Measurements from ENCODE around the gene TIMD4. TPM values are rescaled to one million over a fixed set of nuclear protein-coding genes. Genes with fewer than 3 reads are reported as not detected.
"Not testable (repeated sequence)": the region's sequence is repeated elsewhere in the genome, so short reads cannot be mapped to it uniquely, and the experiment has no call there.

The TIMD4 gene
- total RNA-seq, 4 donors from 2014 or later, result 0.76 TPM; not detected in 3

DNA sequence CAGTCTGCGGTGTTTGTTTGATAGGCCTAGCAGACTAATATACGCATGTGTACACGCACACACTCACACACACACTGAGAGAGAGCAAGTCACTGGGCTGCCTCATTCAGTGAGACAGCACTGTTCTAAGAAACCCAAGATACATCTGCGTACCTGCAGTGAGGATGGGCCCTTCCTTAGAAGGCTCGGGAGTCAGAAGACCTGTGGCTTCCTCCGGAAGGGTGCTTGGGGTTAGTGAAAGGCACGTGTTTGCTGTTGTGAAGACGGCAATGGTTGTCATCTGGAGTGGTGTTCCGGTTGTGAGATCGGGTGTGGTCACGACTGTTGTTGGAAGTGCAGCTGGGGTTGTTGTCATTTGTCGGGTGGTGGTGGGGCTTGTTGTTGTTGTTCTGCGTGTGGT is 11.7 kb downstream of the TIMD4 start:
- WGBS, result 95% methylated on average over 13 of the region's 13 CpGs
- no peak overlapping the region for H3K4me3 ChIP-seq
- no peaks in the 10 kb centered on the region for H3K27me3 ChIP-seq
- H3K36me3 ChIP-seq, result no peaks in the 10 kb centered on the region
- no peak overlapping the region for H3K27ac ChIP-seq
- no peak for DNase-seq (ENCODE audit: low spot score in 2 of 2)
- no peaks in the 10 kb centered on the region for H3K9me3 ChIP-seq
- H3K4me1 ChIP-seq, result no peaks in the 10 kb centered on the region
- TF ChIP-seq, protein P1, sequence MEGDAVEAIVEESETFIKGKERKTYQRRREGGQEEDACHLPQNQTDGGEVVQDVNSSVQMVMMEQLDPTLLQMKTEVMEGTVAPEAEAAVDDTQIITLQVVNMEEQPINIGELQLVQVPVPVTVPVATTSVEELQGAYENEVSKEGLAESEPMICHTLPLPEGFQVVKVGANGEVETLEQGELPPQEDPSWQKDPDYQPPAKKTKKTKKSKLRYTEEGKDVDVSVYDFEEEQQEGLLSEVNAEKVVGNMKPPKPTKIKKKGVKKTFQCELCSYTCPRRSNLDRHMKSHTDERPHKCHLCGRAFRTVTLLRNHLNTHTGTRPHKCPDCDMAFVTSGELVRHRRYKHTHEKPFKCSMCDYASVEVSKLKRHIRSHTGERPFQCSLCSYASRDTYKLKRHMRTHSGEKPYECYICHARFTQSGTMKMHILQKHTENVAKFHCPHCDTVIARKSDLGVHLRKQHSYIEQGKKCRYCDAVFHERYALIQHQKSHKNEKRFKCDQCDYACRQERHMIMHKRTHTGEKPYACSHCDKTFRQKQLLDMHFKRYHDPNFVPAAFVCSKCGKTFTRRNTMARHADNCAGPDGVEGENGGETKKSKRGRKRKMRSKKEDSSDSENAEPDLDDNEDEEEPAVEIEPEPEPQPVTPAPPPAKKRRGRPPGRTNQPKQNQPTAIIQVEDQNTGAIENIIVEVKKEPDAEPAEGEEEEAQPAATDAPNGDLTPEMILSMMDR (IDR thresholded peaks at IDR 0.05), result no peak
- TF ChIP-seq POLR2A (IDR thresholded peaks at IDR 0.05) (no peak), POLR2AphosphoS5 (IDR thresholded peaks at IDR 0.05) (no peak), EP300 (IDR thresholded peaks at IDR 0.05) (no peak)

DNA sequence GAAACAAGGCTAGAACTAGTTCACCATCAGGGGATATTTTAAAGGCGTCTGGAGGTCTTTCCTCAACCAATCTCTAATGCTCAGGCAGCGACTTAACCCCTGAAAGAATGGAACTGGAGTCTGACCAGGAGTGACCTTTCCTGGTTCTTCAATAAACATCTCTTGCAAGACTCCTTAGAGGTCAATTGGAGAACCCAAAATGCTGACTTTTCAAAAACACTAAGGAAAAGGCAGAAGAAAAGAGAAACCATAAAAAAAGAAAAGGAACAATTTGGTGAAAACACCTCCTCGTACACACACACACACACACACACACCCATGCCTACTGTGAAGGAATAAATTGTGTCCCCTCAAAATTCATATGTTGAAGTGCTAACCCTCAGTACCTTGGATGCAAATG is 12.3 kb downstream of the TIMD4 start:
- Histone ChIP-seq H3K4me3 (no peak overlapping the region), H3K27ac (no peak overlapping the region), H3K27me3 (no peaks in the 10 kb centered on the region), H3K36me3 (no peaks in the 10 kb centered on the region), H3K4me1 (no peaks in the 10 kb centered on the region), H3K9me3 (no peaks in the 10 kb centered on the region)
- whole genome bisulfite sequencing, result 65% methylated on average over 3 of the region's 3 CpGs
- TF ChIP-seq, protein P1 (IDR thresholded peaks at IDR 0.05), result no peak
- TF ChIP-seq EP300 (IDR thresholded peaks at IDR 0.05), result no peak
- TF ChIP-seq POLR2A (IDR thresholded peaks at IDR 0.05), result no peak
- no peak for TF ChIP-seq POLR2AphosphoS5 (IDR thresholded peaks at IDR 0.05)
- DNase-seq (ENCODE audit: low spot score in 2 of 2), result no peak

DNA sequence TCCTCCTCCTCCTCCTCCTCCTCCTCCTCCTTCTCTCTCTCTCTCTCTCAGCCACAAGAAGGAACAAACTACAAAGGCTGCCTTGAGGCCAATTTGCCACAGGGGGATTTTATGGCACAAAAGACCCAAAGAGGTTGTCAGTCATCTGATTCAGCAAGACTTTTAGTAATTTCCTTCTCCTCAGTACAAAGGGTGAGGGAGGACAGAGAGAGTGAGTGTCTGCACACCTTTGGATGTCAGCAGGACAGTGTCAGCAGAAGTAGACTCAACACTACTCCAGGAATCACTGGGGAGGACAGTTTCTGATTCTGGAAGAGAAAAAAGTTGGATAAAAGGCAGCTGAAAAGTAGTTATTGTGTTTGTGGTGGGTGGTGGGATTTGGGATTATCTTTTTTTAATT is 13.6 kb downstream of the TIMD4 start:
- TF ChIP-seq, protein P1 (IDR thresholded peaks at IDR 0.05), result no peak
- TF ChIP-seq POLR2AphosphoS5 (IDR thresholded peaks at IDR 0.05) (no peak), EP300 (IDR thresholded peaks at IDR 0.05) (no peak), POLR2A (IDR thresholded peaks at IDR 0.05) (no peak)
- Histone ChIP-seq H3K4me3 (no peak overlapping the region), H3K27me3 (no peaks in the 10 kb centered on the region), H3K27ac (no peak overlapping the region), H3K36me3 (no peaks in the 10 kb centered on the region), H3K9me3 (no peaks in the 10 kb centered on the region), H3K4me1 (no peaks in the 10 kb centered on the region)
- DNase-seq (ENCODE audit: low spot score in 2 of 2), result no peak

DNA sequence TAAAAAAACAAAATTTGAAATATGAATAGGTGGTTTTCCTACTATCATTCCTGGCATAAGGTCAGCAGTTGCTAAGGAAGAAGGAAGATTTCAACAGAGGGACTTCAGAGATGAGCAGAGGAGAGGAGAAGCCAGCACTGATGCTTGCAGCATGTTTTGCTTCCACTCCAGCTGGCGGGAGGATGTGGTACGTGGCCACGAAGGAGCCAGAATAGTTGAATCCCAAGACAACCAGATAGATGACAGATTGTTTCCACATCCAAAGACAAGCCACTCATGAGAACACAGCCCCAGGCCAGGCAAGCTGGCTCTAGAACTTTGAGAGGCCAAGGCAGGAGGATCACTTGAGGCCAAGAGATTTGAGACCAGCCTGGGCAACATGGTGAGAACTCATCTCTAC is 15.1 kb downstream of the TIMD4 start:
- DNase-seq (ENCODE audit: low spot score in 2 of 2), result no peak
- WGBS, result 48% methylated on average over 3 of the region's 3 CpGs

DNA sequence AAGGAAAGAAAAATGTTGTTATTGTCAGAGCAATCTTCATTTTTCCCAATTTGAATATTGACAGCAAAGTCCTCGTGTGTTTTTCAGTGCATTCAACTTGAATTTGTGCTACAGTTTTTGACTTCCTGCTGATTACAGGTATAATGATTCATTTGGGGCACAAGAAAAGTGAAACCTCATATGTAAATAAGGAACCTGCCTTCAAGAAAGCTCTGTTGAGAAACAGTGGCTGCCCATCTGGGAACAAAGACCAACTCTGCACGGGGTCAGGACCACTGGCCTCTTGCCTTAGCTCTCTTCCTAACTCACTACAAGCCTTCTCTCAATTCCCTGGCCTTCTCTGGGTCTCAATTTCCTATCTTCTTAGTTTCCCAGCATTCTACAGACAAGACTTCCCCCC is 21.0 kb downstream of the TIMD4 start:
- Histone ChIP-seq H3K27ac (no peak overlapping the region), H3K27me3 (no peaks in the 10 kb centered on the region), H3K4me1 (no peaks in the 10 kb centered on the region), H3K9me3 (no peaks in the 10 kb centered on the region), H3K4me3 (no peak overlapping the region), H3K36me3 (no peaks in the 10 kb centered on the region)
- TF ChIP-seq POLR2AphosphoS5 (IDR thresholded peaks at IDR 0.05) (no peak), EP300 (IDR thresholded peaks at IDR 0.05) (no peak), POLR2A (IDR thresholded peaks at IDR 0.05) (no peak)
- TF ChIP-seq, protein P1 (IDR thresholded peaks at IDR 0.05), result no peak
- WGBS, result 69% methylated on average over 2 of the region's 2 CpGs
- DNase-seq (ENCODE audit: low spot score in 2 of 2), result no peak

More for the DNA sequence above, 15.1 kb downstream of the TIMD4 start:
- Histone ChIP-seq H3K36me3 (no peaks in the 10 kb centered on the region), H3K27ac (no peak overlapping the region), H3K4me3 (no peak overlapping the region), H3K4me1 (no peaks in the 10 kb centered on the region), H3K27me3 (no peaks in the 10 kb centered on the region), H3K9me3 (no peaks in the 10 kb centered on the region)
- TF ChIP-seq EP300 (IDR thresholded peaks at IDR 0.05) (no peak), POLR2A (IDR thresholded peaks at IDR 0.05) (no peak), POLR2AphosphoS5 (IDR thresholded peaks at IDR 0.05) (no peak)
- TF ChIP-seq, protein P1 (IDR thresholded peaks at IDR 0.05), result no peak

DNA sequence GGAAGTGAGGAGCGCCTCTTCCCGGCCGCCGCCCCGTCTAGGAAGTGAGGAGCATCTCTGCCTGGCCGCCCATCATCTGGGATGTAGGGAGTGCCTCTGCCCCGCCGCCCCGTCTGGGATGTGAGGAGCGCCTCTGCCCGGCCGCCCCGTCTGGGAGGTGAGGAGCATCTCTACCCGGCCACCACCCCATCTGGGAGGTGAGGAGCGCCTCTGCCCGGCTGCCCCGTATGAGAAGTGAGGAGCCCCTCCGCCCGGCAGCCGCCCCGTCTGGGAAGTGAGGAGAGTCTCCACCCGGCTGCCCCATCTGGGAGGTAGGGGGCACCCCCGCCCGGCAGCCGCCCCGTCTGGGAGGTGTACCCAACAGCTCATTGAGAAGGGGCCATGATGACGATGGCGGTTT is 22.6 kb downstream of the TIMD4 start:
- WGBS, result 98% methylated on average over 14 of the region's 28 CpGs
- DNase-seq (ENCODE audit: low spot score in 2 of 2); H3K4me1 ChIP-seq; H3K27ac ChIP-seq; H3K9me3 ChIP-seq; H3K4me3 ChIP-seq; H3K27me3 ChIP-seq; H3K36me3 ChIP-seq: not testable (repeated sequence)
